MM.1S (cell line): ENCODE data around the gene SNX1.

ENCODE experiments used
- EZH2 ChIP-seq: fragments of 300-600 bp; sonication (generic); optimal IDR thresholded peaks from 2 replicates; pipeline ENCODE3; 2017; ENCODE audit warnings: low read depth, mild to moderate bottlenecking, antibody characterized with exemption, low read length, mixed read lengths
- EZH2phosphoT487 ChIP-seq: fragments of 300-600 bp; sonication (generic); IDR thresholded peaks from 2 replicates; pipeline ENCODE4 v1.6.1; 2018; ENCODE audit warnings: antibody characterized with exemption, low read length
- TF ChIP-seq, protein P1 (sequence below): fragments of 300-600 bp; sonication (generic); IDR thresholded peaks from 2 replicates; pipeline ENCODE4 v1.5.1; 2016; ENCODE audit warnings: antibody characterized with exemption, low read length, mixed read lengths

GRCh38 chr15:64070965-64071851 is 24.6 kb upstream of the SNX1 start:
- TF ChIP-seq, protein P1, sequence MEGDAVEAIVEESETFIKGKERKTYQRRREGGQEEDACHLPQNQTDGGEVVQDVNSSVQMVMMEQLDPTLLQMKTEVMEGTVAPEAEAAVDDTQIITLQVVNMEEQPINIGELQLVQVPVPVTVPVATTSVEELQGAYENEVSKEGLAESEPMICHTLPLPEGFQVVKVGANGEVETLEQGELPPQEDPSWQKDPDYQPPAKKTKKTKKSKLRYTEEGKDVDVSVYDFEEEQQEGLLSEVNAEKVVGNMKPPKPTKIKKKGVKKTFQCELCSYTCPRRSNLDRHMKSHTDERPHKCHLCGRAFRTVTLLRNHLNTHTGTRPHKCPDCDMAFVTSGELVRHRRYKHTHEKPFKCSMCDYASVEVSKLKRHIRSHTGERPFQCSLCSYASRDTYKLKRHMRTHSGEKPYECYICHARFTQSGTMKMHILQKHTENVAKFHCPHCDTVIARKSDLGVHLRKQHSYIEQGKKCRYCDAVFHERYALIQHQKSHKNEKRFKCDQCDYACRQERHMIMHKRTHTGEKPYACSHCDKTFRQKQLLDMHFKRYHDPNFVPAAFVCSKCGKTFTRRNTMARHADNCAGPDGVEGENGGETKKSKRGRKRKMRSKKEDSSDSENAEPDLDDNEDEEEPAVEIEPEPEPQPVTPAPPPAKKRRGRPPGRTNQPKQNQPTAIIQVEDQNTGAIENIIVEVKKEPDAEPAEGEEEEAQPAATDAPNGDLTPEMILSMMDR: no peak
- TF ChIP-seq EZH2: no peak
- TF ChIP-seq EZH2phosphoT487: no peak
